ENCODE data around the gene SFMBT2.

DNA sequence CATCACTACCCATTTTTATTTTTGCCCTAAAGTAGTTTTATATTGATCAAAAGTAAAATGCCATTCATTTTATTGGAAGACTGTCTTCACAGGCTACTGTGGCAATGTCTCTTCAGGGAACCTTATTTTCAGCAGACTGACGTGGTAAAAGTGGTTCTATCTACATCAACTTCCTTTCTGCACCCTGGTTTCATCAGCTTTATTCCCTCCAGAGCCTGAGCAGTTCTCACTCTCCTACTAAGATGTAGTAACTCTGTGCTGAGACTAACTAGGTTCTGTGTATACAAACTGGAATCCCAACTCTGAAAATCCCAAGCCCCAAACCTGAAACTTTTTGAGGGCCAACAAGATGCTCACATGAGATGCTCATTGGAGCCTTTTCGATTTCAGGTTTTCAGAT is 155.3 kb downstream of the SFMBT2 start:
- no peak for TF ChIP-seq POLR2AphosphoS5 (IDR thresholded peaks at IDR 0.05)
- TF ChIP-seq POLR2A (IDR thresholded peaks at IDR 0.05) = no peak
- TF ChIP-seq, protein P1, sequence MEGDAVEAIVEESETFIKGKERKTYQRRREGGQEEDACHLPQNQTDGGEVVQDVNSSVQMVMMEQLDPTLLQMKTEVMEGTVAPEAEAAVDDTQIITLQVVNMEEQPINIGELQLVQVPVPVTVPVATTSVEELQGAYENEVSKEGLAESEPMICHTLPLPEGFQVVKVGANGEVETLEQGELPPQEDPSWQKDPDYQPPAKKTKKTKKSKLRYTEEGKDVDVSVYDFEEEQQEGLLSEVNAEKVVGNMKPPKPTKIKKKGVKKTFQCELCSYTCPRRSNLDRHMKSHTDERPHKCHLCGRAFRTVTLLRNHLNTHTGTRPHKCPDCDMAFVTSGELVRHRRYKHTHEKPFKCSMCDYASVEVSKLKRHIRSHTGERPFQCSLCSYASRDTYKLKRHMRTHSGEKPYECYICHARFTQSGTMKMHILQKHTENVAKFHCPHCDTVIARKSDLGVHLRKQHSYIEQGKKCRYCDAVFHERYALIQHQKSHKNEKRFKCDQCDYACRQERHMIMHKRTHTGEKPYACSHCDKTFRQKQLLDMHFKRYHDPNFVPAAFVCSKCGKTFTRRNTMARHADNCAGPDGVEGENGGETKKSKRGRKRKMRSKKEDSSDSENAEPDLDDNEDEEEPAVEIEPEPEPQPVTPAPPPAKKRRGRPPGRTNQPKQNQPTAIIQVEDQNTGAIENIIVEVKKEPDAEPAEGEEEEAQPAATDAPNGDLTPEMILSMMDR (IDR thresholded peaks at IDR 0.05) = no peak

Data from suprapubic skin (tissue), 4 donors.